Lung microvascular endothelial cell (primary cell): ENCODE results near the gene KCNK15. TPM values are rescaled to one million over a fixed set of nuclear protein-coding genes. Genes with fewer than 3 reads are reported as not detected.
"Not testable (repeated sequence)": the region's sequence is repeated elsewhere in the genome, so short reads cannot be mapped to it uniquely, and the experiment has no call there.

Source experiments
- DNase-seq, 2 donors: peaks; one replicate each; pipeline versions ENCODE4 v3.0.0 to v3.0.0-alpha.2; 2010; ENCODE audit warnings: low read depth in 2 of 2
- total RNA-seq: library from RNA; depleted of rRNA; stranded (reverse); fragments of >200 nt; gene quantifications from 2 replicates; pipeline ENCODE4 v1.2.1, GENCODE V29; 2014

The KCNK15 gene
- total RNA-seq: not detected in 2 replicates

- DNase-seq: peak in 1 of 2 donors; percentile 28
Observed at GRCh38 chr20:44745598-44746366, at the start of gene KCNK15. Gene KCNK15 (plus strand): TSS chr20:44745865. CDS start chr20:44745911, 46 bp downstream.

DNA sequence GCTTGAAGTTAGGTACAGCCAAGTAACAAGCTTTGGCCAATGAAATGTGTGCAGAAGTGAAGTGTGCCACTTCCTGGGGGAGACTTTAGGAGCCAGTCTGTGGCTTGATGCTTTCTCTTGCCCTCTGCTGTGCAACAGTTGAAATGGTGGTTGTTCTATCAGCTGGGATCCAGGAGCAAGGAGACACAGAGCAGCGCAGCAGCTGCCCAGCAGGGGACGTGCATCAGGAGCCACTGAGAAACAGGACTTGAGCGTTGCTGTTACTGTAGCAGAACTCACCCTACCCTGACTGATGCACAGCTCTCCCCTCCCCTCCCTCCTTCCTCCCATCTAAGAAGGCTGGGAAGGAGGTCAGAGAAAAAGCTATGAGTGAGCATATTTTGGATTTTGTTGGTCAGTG lies 49.4 kb upstream of the KCNK15 start:
- no peak for DNase-seq

- not testable (repeated sequence) for DNase-seq
Observed at GRCh38 chr20:44697041-44697440, 48.6 kb upstream of the KCNK15 start.

- DNase-seq: no peak
Observed at GRCh38 chr20:44698351-44698750, 47.3 kb upstream of the KCNK15 start.

DNA sequence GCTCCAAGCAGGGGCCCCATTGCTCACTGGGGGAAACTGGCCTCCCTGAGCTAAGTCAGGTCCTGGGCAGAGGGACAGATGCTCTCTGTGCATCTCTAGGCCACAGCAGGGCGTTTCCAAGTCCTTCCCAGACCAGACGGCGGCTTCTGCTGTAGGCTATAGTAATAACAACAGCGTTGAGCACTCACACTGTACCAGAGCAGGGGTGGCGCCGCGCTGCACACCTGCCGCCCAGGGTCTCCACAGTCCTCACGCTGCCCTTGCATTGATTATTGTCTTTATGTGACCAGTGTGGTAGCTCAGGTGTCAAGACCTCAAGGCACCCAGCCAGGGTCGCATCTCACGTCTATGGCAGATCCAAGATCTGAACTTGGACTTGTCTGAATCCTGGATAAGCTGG lies 45.4 kb upstream of the KCNK15 start:
- DNase-seq: no peak

DNA sequence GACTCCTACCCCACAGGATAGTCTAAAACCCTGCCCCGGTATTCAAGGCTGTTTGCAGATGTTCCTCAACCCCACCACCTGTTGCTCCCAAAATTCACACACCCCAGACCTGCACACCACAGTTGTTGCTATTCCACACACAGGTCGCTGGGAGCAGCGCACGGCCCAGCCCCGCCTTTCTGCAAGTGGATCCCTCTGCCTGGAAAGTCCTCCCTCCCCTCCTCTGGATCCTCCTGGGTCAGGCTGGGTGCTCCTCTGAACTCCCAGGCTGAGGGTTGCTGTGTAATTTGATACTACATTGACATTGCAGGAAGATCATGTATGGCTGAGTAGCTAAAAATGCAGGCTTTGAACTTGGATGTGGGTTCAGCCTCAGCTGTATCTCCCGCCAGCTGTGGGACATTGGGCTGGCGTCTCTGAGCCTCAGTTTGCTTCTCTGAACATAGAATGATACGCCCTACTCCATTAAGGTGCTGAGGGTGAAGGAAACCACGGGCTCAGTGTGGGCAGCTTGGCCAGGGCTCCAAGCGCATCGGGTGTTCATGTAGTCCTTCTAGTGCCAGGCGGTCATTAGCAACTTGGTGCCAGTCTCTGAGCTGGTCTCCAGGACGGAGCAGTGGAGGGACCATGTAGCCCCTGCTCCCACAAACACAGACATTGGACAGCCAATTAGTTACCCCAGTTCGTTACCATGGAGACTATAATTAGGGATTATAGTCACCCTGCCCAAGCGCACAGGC lies 44.4 kb upstream of the KCNK15 start:
- no peak for DNase-seq

DNA sequence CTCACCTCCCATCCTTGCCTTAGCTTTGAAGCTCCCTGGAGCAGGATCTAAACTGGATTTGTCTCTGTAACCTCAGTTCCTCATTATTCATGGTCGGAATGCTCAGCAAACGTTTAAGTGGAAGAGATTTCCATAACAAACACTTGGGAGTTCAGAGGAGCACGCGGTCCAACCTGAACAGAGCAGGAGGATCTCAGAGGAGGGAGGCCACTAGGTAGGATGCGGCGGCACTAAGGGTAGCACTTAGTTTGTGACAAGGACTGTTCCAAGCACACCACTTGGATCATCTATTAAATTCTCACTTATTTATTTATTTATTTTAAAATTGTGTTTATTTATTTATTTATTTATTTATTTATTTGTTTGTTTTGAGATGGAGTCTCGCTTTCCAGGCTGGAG lies 43.8 kb upstream of the KCNK15 start:
- DNase-seq: no peak

- DNase-seq: peak; percentile 92 to 93
Observed at GRCh38 chr20:44702776-44703175, 42.9 kb upstream of the KCNK15 start.

GRCh38 chr20:44703183-44703925 lies 42.3 kb upstream of the KCNK15 start:
- peak in 1 of 2 donors; percentile 20 for DNase-seq

DNA sequence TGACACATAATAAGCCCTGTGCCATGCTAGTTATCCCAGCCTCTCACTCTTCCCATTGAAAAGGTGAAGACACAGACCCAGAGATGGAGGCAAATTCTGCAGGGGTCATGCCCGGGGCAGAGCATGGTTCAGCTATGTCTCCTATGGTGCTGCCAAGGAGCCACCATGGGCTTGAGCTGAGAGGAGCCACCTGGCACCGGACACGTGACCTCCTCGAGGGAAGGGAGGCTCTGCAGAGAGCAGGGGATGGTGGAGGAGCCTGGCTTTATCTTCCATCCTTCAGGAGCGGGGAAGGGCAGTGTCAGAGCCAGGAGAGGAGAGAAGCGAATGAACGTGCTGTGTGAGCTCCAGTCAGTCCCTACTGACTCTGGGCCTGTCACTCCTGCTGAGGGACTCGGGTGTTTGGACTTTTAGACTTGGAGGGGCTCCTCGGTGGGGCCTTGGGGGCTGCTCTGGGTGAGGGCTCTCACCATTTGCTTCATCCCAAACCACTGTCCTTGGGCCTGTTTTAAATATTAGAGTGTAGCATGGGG lies 41.6 kb upstream of the KCNK15 start:
- no peak for DNase-seq

DNA sequence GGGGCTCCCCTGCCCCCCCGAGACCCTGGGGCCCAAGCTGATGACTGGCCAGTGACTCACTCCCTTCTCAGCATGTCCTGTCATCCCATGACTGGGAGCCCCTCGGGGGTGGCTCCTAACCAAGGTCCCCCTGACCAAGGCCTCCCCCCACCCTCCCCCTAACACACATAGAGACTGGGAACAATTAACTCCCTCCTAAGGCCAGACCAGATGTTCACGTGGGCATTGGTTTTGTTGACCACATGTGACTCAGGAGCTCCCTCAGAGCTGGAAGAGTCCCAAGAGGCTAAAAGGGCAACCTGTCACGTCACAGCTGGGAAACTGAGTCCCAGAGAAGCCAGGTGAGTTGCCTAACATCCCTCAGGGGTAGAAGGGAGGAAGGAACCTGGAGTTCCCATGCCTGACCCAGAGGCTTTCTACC lies 41.1 kb upstream of the KCNK15 start:
- DNase-seq: peak in 1 of 2 donors; percentile 53

GRCh38 chr20:44705364-44706094 lies 40.1 kb upstream of the KCNK15 start:
- DNase-seq: no peak

DNA sequence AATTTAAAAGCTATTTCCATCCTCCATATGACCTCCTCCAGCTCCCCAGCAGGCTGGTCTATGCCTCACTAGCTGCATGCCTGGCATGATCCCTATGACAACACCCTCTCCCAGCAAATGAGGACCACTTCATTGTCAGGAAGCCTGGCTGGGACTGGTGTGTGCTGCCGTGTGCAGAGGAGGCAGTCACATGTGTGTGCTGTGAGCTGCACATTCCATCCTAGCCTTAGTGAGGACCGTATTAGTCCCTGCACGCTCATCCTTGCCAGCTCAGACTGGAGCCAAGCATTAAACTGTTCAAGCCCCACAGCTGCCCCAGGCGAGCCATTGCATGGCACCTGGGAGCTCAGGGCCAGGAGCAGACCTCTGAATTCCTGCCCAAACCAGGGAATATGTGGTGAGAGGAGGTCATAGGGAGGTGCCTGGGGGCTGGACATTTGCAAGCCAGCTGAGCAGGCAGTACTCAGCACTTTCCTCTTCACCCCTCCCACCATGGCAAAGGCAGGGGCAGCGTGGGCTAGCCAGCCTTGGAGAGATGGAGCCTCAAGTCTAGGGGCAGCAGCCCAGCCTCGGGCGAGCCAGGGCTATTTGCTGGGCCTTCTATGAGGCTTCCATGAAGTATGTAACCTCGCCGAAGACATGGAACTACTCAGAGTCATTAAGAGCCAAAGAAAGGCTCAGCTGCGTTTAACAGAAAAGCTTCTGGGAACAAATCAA lies 39.2 kb upstream of the KCNK15 start:
- peak in 1 of 2 donors; percentile 69 for DNase-seq

DNA sequence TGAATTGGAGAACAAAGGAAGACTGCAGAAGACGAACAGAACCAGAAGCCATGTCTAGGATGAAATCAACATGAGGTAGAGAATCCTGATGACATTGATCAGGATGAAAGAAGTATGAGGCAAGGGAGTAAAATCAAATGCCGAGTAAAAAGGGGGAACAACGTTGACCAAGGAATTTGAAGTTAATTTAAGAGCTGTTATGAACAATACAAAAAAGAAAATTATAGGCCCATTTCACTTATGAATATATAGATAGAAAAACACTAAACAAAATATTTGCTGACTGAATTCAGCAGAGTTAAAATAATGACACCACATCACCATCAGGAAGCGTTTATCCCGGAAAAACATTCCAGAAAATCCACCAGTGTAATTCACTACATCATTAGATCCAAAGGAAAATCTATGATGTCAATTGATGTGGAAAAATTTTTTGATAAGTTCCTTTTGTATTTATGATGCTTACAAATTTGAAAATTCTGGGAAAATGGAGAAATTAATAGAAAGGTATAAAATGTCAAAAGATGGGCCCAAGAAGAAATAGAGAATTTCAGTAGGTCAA lies 38.6 kb upstream of the KCNK15 start:
- peak in 1 of 2 donors; percentile 61 for DNase-seq

DNA sequence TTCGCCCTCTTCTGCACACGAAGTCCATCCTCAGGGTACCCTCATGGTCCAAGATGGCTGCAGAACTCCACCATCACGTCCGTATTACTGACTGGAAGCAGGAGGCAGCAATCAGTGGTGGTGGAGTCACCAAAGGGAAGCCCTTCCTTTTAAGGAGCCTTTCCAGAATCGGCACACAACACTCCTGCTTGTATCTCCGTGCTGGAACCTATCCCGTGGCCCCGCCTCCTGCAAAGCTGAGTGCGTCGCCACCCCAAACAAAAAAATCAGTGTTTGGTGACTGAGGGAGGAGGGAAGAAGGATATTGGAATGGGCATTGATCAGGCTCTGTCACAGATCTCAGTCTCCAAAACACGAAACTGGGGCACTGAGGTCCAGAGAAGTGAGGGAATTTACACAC lies 36.3 kb upstream of the KCNK15 start:
- no peak for DNase-seq

GRCh38 chr20:44709797-44710196 lies 35.9 kb upstream of the KCNK15 start:
- DNase-seq: no peak

DNA sequence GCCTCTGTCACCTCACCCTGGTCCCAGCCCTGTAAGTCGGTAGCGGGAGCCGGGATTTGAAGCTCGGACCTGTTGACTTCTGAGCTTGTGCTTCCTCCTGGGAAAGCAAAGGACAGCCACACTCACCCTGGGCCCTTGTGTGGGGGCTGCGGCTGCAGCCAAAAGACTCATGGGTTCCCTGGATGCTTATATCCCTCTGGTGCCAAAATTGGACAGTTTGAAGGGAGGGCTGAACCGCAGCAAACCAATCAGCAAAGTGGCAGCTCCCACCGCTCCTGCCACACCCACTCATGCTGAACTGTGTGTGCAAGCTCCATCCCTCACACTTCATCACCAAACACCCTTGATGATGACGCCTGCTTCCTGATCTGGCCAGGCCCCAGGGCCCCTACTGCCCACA lies 34.4 kb upstream of the KCNK15 start:
- no peak for DNase-seq

GRCh38 chr20:44714102-44714700 lies 31.5 kb upstream of the KCNK15 start:
- DNase-seq: no peak

DNA sequence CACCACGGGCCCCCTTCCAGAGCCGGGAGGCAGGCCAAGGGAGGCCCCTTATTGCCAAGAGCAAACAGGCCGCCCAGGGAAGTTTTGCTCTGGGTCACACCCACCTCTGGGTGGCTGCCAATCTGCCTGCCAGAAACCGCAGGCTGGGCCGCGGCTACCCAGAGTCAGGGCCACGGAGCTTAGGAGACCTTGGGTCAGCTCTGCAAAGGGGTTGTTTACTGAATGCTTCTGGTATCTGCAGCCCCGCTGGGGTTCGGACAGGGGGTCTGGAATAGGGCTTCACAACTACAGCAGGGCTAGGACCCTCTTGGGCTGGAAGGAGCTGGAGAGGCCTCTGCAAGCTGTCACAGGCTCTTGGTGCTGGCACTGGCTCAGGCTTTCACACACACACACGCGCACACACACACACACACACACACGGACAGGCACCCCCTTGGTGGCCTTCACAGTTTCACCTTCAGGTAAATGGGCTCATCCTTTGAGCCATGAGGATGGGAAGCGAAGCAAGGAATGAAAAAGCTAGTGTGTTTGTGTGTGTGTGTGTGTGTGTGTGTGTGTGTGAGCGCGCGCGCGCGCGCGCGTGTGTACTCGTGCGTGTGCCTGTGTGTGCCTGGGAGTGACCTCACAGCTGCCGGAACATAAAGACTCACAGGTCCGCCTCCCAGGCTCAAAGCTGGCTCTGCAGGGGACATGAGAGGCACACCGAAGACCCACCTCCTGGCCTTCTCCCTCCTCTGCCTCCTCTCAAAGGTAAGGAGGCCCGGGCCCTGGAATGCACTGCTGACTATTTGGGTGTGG lies 30.8 kb upstream of the KCNK15 start, which contains the start of gene CCN5:
CCN5 (plus strand) TSS at position 669 of the 798 bp plus-strand sequence; CDS start at position 691, 22 bp downstream.
- peak; percentile 69 to 72 for DNase-seq
